Esophagus squamous epithelium (tissue), 4 donors: ENCODE results near the gene MYPOP.

Experiments used
- CTCF ChIP-seq, 6 experiments: fragments of 450-650 bp in 4 of 6; fragments of 200-600 bp in 2 of 6; sonication (generic) in 2 of 6; IDR thresholded peaks; one replicate each; pipeline ENCODE4 v1.5.1; 2016 to 2019; ENCODE audit warnings: antibody characterized with exemption in 6 of 6, mild to moderate bottlenecking in 4 of 6, moderate library complexity in 4 of 6
- POLR2A ChIP-seq, 4 donors: fragments of 450-650 bp; IDR thresholded peaks; one replicate each; pipeline ENCODE4 v1.6.1; 2017; ENCODE audit warnings: antibody characterized with exemption in 4 of 4, mild to moderate bottlenecking in 4 of 4, moderate library complexity in 3 of 4

- no peak for TF ChIP-seq CTCF (IDR thresholded peaks at IDR 0.05)
- no peak for TF ChIP-seq POLR2A (IDR thresholded peaks at IDR 0.05)
Measured at GRCh38 chr19:45906221-45906620, 3.8 kb upstream of the MYPOP start.
